Renal cortical epithelial cell (primary cell): ENCODE measurements around the gene SETMAR. TPM values are rescaled to one million over a fixed set of nuclear protein-coding genes. Genes with fewer than 3 reads are reported as not detected.

Experiments
- DNase-seq: peaks from one replicate; pipeline ENCODE4 v3.0.0-alpha.2; 2011; ENCODE audit warnings: low read depth
- total RNA-seq: library from RNA; depleted of rRNA; stranded (reverse); fragments of >200 nt; gene quantifications from 2 replicates; pipeline ENCODE4 v1.2.3, GENCODE V29; 2014

Gene SETMAR
- total RNA-seq, 1 donor from 2014 or later, result 16.8 TPM

GRCh38 chr3:4351164-4351855 lies 48.1 kb downstream of the SETMAR start:
- DNase-seq, result no peak

GRCh38 chr3:4351872-4352271 lies 48.7 kb downstream of the SETMAR start:
- no peak for DNase-seq

GRCh38 chr3:4355401-4356219 lies 52.4 kb downstream of the SETMAR start:
- peak; percentile 88 for DNase-seq

- DNase-seq, result no peak
Observed at GRCh38 chr3:4356220-4356540, 53.0 kb downstream of the SETMAR start.

- no peak for DNase-seq
Observed at GRCh38 chr3:4356546-4357410, 53.6 kb downstream of the SETMAR start.

- DNase-seq, result no peak
Observed at GRCh38 chr3:4358273-4358672, 55.1 kb downstream of the SETMAR start.

GRCh38 chr3:4359805-4360502 lies 56.8 kb downstream of the SETMAR start:
- DNase-seq, result no peak

- no peak for DNase-seq
Observed at GRCh38 chr3:4360817-4361216, 57.6 kb downstream of the SETMAR start.

GRCh38 chr3:4362523-4362922 lies 59.4 kb downstream of the SETMAR start:
- DNase-seq, result no peak

Other genes starting within 250 kb of the SETMAR start
- 94.0 and 121 TPM in 2 replicates for gene SUMF1, start 163.9 kb downstream of the SETMAR start, total RNA-seq
- 7.8 and 30.0 TPM in 2 replicates for gene ITPR1, start 190.0 kb downstream of the SETMAR start, total RNA-seq